ENCODE data around the gene IGSF9.
"Not testable (repeated sequence)": the region's sequence is repeated elsewhere in the genome, so short reads cannot be mapped to it uniquely, and the experiment has no call there.

The IGSF9 gene

GRCh38 chr1:159899634-159900033 lies 45.8 kb downstream of the IGSF9 start:
- ATAC-seq; H3K9me3 Mint-ChIP-seq; H3K4me3 Mint-ChIP-seq; H3K4me1 Mint-ChIP-seq; H3K27ac Mint-ChIP-seq; H3K36me3 Mint-ChIP-seq (ENCODE audit: low read depth); H3K27me3 Mint-ChIP-seq; DNase-seq: not testable (repeated sequence)

GRCh38 chr1:159898527-159898926 lies 46.9 kb downstream of the IGSF9 start:
- H3K27ac Mint-ChIP-seq, result no peak overlapping the region
- no peaks in the 10 kb centered on the region for H3K9me3 Mint-ChIP-seq
- H3K4me1 Mint-ChIP-seq, result no peaks in the 10 kb centered on the region
- ATAC-seq (no peak), DNase-seq (no peak)
- no peaks in the 10 kb centered on the region for H3K27me3 Mint-ChIP-seq
- no peak overlapping the region for H3K4me3 Mint-ChIP-seq
- no peaks in the 10 kb centered on the region for H3K36me3 Mint-ChIP-seq (ENCODE audit: low read depth)

GRCh38 chr1:159897962-159898361 lies 47.5 kb downstream of the IGSF9 start:
- Mint-ChIP-seq H3K9me3 (no peaks in the 10 kb centered on the region), H3K27me3 (no peaks in the 10 kb centered on the region), H3K4me1 (no peaks in the 10 kb centered on the region), H3K36me3 (ENCODE audit: low read depth) (no peaks in the 10 kb centered on the region), H3K4me3 (no peak overlapping the region), H3K27ac (no peak overlapping the region)
- DNase-seq (no peak), ATAC-seq (no peak)

DNA sequence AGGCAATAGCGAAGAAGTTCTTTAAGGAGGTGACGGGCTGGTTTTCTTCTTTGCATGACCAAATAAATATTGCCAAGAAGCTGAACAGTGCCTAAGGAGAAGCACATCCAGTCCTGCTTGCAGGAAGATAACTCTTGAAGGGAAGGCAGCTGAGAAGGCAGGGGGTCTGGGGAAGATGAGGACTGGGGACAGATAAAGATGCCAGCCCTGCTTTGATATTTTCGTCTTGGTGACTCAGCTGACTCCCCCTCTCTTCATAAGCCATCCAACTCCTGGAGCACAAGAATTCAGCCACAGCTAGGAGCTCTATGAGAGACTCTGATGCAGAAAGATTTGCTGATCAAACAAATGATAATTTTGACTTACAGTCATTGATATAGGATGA lies 48.9 kb downstream of the IGSF9 start:
- no peak overlapping the region for H3K27ac Mint-ChIP-seq
- ATAC-seq (no peak), DNase-seq (no peak)
- H3K4me1 Mint-ChIP-seq, result peaks cover 2% of the 10 kb centered on the region
- no peak overlapping the region for H3K4me3 Mint-ChIP-seq
- no peaks in the 10 kb centered on the region for H3K27me3 Mint-ChIP-seq
- no peaks in the 10 kb centered on the region for H3K9me3 Mint-ChIP-seq
- H3K36me3 Mint-ChIP-seq (ENCODE audit: low read depth), result no peaks in the 10 kb centered on the region

- no peaks in the 10 kb centered on the region for H3K27me3 Mint-ChIP-seq
- no peak overlapping the region for H3K4me3 Mint-ChIP-seq
- no peaks in the 10 kb centered on the region for H3K9me3 Mint-ChIP-seq
- H3K4me1 Mint-ChIP-seq, result peaks cover 6% of the 10 kb centered on the region
- H3K27ac Mint-ChIP-seq, result no peak overlapping the region
- ATAC-seq (no peak), DNase-seq (no peak)
- no peaks in the 10 kb centered on the region for H3K36me3 Mint-ChIP-seq (ENCODE audit: low read depth)
Measured at GRCh38 chr1:159895836-159896545, 49.4 kb downstream of the IGSF9 start.

GRCh38 chr1:159895286-159895685 lies 50.1 kb downstream of the IGSF9 start:
- Mint-ChIP-seq H3K36me3 (ENCODE audit: low read depth) (no peaks in the 10 kb centered on the region), H3K9me3 (no peaks in the 10 kb centered on the region), H3K4me3 (no peak overlapping the region), H3K4me1 (peaks cover 6% of the 10 kb centered on the region), H3K27ac (no peak overlapping the region), H3K27me3 (no peaks in the 10 kb centered on the region)
- DNase-seq, result no peak
- ATAC-seq, result no peak

DNA sequence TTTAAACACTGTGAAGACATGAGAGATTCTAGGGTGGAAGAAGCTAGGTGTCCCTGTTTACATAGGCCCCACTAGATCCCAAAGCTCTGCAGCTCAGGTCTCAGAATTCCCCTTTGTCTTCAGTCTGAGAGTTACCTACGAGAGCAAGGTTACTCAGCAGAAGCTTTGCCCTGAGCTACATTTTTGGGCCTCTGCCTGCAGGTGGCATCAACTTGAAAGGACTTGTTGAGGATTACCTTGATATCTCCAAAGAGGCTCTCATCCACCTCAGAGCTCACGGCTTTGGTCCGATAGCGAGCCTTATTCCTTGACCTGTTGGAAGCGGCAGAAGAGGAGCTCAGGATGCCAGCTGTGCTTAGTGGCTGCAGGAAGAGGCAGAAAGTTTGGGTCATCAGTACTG lies 52.5 kb downstream of the IGSF9 start:
- Mint-ChIP-seq H3K27ac (no peak overlapping the region), H3K9me3 (no peaks in the 10 kb centered on the region), H3K4me3 (no peak overlapping the region), H3K4me1 (peaks cover 15% of the 10 kb centered on the region), H3K36me3 (ENCODE audit: low read depth) (no peaks in the 10 kb centered on the region), H3K27me3 (no peaks in the 10 kb centered on the region)
- DNase-seq (no peak), ATAC-seq (no peak)

DNA sequence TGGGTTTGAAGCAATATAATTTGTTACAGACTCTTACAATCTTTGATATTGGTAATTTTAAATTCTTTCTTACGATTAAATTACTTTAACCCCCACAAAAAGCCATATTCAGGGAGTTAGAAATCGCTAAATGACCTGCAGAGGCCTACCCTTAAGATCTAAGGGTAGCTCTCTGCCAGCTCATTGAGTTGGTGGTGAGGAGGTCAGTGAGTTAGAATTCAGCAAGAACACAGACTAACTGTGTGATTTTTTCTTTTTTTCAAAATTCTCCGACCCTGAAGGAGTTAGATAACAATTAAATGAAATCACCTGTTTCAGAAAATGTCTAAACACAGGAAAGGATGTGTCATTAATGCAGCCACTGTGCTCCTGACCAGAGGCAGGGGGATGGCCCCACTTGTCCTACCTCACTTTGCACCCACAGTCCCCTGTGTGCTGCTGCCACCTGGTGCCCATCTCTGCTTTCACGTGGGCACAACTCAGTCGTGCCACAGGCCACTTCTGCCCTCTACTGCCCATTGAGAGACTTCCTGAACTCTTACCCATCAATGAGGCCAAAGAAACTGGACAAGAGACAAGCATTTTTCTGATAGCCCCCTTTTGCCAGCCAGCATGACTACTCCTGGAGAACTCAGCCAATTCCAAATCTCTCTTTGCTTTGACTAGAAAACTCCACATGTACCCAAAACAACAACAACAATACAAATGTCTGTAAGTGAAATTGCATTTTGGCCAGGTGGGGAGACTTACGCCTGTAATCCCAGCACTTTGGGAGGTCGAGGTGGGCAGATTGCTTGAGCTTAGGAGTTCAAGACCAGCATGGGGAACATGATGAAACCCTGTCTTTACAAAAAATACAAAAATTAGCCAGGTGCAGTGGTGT lies 53.9 kb downstream of the IGSF9 start:
- peak; percentile 91 for ATAC-seq
- Mint-ChIP-seq H3K36me3 (ENCODE audit: low read depth) (no peaks in the 10 kb centered on the region), H3K9me3 (no peaks in the 10 kb centered on the region), H3K4me3 (no peak overlapping the region), H3K27ac (no peak overlapping the region), H3K27me3 (no peaks in the 10 kb centered on the region), H3K4me1 (peaks cover 15% of the 10 kb centered on the region)
- peak; percentile 81 for DNase-seq

- no peaks in the 10 kb centered on the region for H3K36me3 Mint-ChIP-seq (ENCODE audit: low read depth)
- DNase-seq, result no peak
- H3K9me3 Mint-ChIP-seq, result no peaks in the 10 kb centered on the region
- H3K27me3 Mint-ChIP-seq, result no peaks in the 10 kb centered on the region
- peaks cover 15% of the 10 kb centered on the region for H3K4me1 Mint-ChIP-seq
- ATAC-seq, result no peak
- H3K4me3 Mint-ChIP-seq, result no peak overlapping the region
- H3K27ac Mint-ChIP-seq, result no peak overlapping the region
Measured at GRCh38 chr1:159890390-159890789, 55.0 kb downstream of the IGSF9 start.

GRCh38 chr1:159889821-159890252 lies 55.6 kb downstream of the IGSF9 start:
- Mint-ChIP-seq H3K4me3 (no peak overlapping the region), H3K27me3 (no peaks in the 10 kb centered on the region), H3K27ac (no peak overlapping the region)

GRCh38 chr1:159889202-159889601 lies 56.2 kb downstream of the IGSF9 start:
- Mint-ChIP-seq H3K27me3 (no peaks in the 10 kb centered on the region), H3K4me3 (no peak overlapping the region), H3K36me3 (ENCODE audit: low read depth) (no peaks in the 10 kb centered on the region), H3K9me3 (no peaks in the 10 kb centered on the region), H3K27ac (no peak overlapping the region), H3K4me1 (peaks cover 15% of the 10 kb centered on the region)
- ATAC-seq (no peak), DNase-seq (no peak)

More at GRCh38 chr1:159889821-159890252, 55.6 kb downstream of the IGSF9 start:
- Mint-ChIP-seq H3K36me3 (ENCODE audit: low read depth) (no peaks in the 10 kb centered on the region), H3K4me1 (peaks cover 15% of the 10 kb centered on the region), H3K9me3 (no peaks in the 10 kb centered on the region)
- ATAC-seq (no peak), DNase-seq (no peak)

- H3K36me3 Mint-ChIP-seq (ENCODE audit: low read depth), result no peaks in the 10 kb centered on the region
- no peaks in the 10 kb centered on the region for H3K9me3 Mint-ChIP-seq
- no peak overlapping the region for H3K27ac Mint-ChIP-seq
- H3K4me3 Mint-ChIP-seq, result no peak overlapping the region
- ATAC-seq (no peak), DNase-seq (no peak)
- H3K4me1 Mint-ChIP-seq, result peaks cover 2% of the 10 kb centered on the region
- no peaks in the 10 kb centered on the region for H3K27me3 Mint-ChIP-seq
Measured at GRCh38 chr1:159884296-159884695, 61.1 kb downstream of the IGSF9 start.

DNA sequence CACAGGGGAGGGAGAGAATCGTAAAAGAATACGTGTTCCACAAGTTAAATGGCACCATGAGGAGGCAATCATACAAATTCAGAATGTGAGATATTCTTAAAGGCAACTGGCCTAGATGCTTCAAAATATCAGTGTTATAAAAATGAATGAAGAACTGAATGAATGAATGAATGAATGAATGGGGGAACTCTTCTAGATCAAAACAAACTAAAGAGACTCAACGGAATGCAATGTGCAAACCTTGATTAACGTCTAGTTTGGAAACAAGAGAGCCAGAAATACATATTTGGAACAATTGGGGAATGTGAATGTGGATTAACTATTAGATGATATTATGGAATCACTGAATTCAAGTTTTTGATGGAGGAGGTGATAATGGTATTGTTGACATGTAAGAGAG lies 62.3 kb downstream of the IGSF9 start:
- no peaks in the 10 kb centered on the region for H3K4me1 Mint-ChIP-seq
- no peak overlapping the region for H3K4me3 Mint-ChIP-seq
- no peak overlapping the region for H3K27ac Mint-ChIP-seq

DNA sequence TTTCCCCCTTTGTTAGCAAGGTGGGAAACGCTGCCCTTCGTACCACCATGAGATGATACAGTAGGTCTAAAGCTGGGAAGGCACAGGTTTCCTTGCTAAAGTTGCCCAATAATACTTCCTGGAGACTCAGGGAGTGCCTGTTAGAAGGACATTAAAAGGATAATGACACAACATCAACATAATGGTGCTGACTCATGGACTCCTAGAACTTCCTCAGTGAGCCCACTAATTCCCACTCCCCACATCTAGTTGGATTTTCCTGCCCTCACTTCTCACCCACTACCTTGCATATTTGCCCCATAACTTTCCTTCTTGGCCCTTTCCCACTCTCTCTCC lies 62.9 kb downstream of the IGSF9 start:
- no peaks in the 10 kb centered on the region for H3K4me1 Mint-ChIP-seq
- H3K4me3 Mint-ChIP-seq, result no peak overlapping the region
- ATAC-seq (no peak), DNase-seq (no peak)
- no peaks in the 10 kb centered on the region for H3K27me3 Mint-ChIP-seq
- no peaks in the 10 kb centered on the region for H3K36me3 Mint-ChIP-seq (ENCODE audit: low read depth)
- no peaks in the 10 kb centered on the region for H3K9me3 Mint-ChIP-seq
- no peak overlapping the region for H3K27ac Mint-ChIP-seq

More for the DNA sequence above, 62.3 kb downstream of the IGSF9 start:
- no peaks in the 10 kb centered on the region for H3K9me3 Mint-ChIP-seq
- ATAC-seq (no peak), DNase-seq (no peak)
- no peaks in the 10 kb centered on the region for H3K27me3 Mint-ChIP-seq
- no peaks in the 10 kb centered on the region for H3K36me3 Mint-ChIP-seq (ENCODE audit: low read depth)

Data from activated naive CD8-positive, alpha-beta T cell treated with anti-CD3 and anti-CD28 coated beads, Interleukin-2, amount 50 U/mL, for 24 hours (primary cell).